ENCODE results near the gene GLI3.

DNA sequence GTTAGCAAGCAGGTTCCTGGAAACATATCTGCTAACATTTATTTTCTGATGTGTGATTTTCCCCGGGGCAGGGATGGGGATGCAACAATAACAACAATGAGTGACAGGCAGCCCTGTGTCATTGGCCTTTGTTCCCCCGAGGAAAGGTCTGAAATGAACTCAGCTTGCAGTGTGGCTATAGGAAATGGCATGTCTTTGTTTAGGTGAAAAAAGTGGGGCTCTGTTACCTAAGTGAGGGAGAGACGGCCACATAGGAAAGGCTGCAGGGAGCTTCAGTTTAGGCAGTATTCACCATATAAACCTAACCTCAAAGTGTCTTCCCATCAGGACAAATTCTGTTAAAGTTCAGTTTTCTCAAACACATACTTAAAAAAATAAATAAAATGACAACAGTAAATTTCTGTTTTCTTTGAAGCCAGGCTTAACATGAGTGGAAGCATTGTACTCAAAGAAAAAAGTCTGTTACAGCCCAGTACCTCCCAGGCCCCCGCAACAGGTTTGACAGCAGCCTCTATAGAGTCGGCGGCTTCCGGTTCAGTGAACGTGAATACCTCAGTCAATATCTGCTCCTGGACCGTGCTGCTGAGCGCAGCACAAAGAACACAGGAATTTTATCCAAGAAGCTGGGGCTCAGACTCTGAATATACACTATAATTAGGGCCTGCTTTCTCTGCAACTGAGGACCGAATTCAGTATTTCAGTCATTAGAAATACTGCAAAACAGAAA is 168.3 kb downstream of the GLI3 start:
- TF ChIP-seq, protein P1, sequence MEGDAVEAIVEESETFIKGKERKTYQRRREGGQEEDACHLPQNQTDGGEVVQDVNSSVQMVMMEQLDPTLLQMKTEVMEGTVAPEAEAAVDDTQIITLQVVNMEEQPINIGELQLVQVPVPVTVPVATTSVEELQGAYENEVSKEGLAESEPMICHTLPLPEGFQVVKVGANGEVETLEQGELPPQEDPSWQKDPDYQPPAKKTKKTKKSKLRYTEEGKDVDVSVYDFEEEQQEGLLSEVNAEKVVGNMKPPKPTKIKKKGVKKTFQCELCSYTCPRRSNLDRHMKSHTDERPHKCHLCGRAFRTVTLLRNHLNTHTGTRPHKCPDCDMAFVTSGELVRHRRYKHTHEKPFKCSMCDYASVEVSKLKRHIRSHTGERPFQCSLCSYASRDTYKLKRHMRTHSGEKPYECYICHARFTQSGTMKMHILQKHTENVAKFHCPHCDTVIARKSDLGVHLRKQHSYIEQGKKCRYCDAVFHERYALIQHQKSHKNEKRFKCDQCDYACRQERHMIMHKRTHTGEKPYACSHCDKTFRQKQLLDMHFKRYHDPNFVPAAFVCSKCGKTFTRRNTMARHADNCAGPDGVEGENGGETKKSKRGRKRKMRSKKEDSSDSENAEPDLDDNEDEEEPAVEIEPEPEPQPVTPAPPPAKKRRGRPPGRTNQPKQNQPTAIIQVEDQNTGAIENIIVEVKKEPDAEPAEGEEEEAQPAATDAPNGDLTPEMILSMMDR (IDR thresholded peaks at IDR 0.05; ENCODE audit: borderline replicate concordance, extremely low read depth, low read length, poor library complexity, severe bottlenecking): no peak
- TF ChIP-seq EZH2 (IDR thresholded peaks at IDR 0.05; ENCODE audit: borderline replicate concordance, low read depth, low read length, severe bottlenecking): no peak

Data from DND-41 (cell line).